H1 (cell line): ENCODE data around the gene COL6A1. TPM values are rescaled to one million over a fixed set of nuclear protein-coding genes. Genes with fewer than 3 reads are reported as not detected.

ENCODE experiments used
- CTCF ChIA-PET: fragments of 300-600 bp; sonication (Branson Sonifier 250); formaldehyde crosslinking; loops from one replicate; lab custom pipeline; 2021; ENCODE audit not compliant: partially characterized antibody; lab: Charles Lee
- POLR2A ChIA-PET: fragments of 300-600 bp; sonication (Branson Sonifier 250); formaldehyde crosslinking; loops from one replicate; lab custom pipeline; 2021; ENCODE audit warnings: inconsistent platforms; ENCODE audit not compliant: partially characterized antibody; lab: Charles Lee
- DNase-seq, 2 experiments: peaks; one replicate each; pipeline versions ENCODE4 v3.0.0 to v3.0.0-alpha.2; 2010 to 2022; ENCODE audit warnings: low spot score in 2 of 2, low read depth in 1 of 2, mixed read lengths in 1 of 2
- FAIRE-seq: peaks from 2 replicates; lab custom pipeline; 2011; peaks lifted over from hg19 to GRCh38; lab: Jason Lieb, UNC
- H2AFZ ChIP-seq: 2 replicates; pipeline ENCODE4 v1.8.1; 2012; ENCODE audit warnings: low read length, inconsistent platforms
- H2AK5ac ChIP-seq: 2 replicates; pipeline ENCODE4 v1.6.1; 2013; ENCODE audit warnings: low read depth, low read length
- H2BK120ac ChIP-seq: replicated peaks from 2 replicates; pipeline ENCODE3; 2013; ENCODE audit warnings: low read depth, low read length, inconsistent platforms
- H2BK12ac ChIP-seq: 2 replicates; pipeline ENCODE4 v1.6.1; 2013; ENCODE audit warnings: low read depth, low read length
- H2BK15ac ChIP-seq: 2 replicates; pipeline ENCODE4 v1.6.1; 2013; ENCODE audit warnings: low read length
- H2BK20ac ChIP-seq: 2 replicates; pipeline ENCODE4 v1.6.1; 2013; ENCODE audit warnings: low read length
- H2BK5ac ChIP-seq: 2 replicates; pipeline ENCODE4 v1.6.1; 2013; ENCODE audit warnings: low read depth, low read length
- H3K14ac ChIP-seq: 2 replicates; pipeline ENCODE4 v1.6.1; 2013; ENCODE audit warnings: inconsistent platforms; ENCODE audit not compliant: insufficient read length
- H3K18ac ChIP-seq: 2 replicates; pipeline ENCODE4 v1.6.1; 2013; ENCODE audit warnings: low read length; ENCODE audit errors: extremely low read depth
- H3K23ac ChIP-seq: 2 replicates; pipeline ENCODE4 v1.6.1; 2013; ENCODE audit warnings: inconsistent platforms; ENCODE audit not compliant: insufficient read length
- H3K23me2 ChIP-seq: 2 replicates; pipeline ENCODE4 v1.6.1; 2013; ENCODE audit warnings: low read depth, low read length
- H3K27ac ChIP-seq: 2 replicates; pipeline ENCODE4 v1.6.1; 2011; ENCODE audit warnings: low read depth, low read length, inconsistent platforms
- H3K27me3 ChIP-seq, 4 experiments: replicated peaks in 1 of 4; 1 replicate in 1 of 4; 2 replicates in 3 of 4; pipeline versions ENCODE4 v1.6.1 to v1.8.1; 2011 to 2013; ENCODE audit warnings: low read length in 3 of 4, mild to moderate bottlenecking in 3 of 4, inconsistent platforms in 2 of 4, mixed read lengths in 2 of 4, moderate library complexity in 1 of 4; ENCODE audit not compliant: control insufficient read depth in 3 of 4, insufficient read depth in 3 of 4; ENCODE audit errors: extremely low read depth in 1 of 4
- H3K36me3 ChIP-seq, 4 experiments: 2 replicates each; pipeline versions ENCODE4 v1.6.1 to v1.8.1; 2011 to 2013; ENCODE audit warnings: mild to moderate bottlenecking in 4 of 4, low read length in 3 of 4, moderate library complexity in 2 of 4, control low read depth in 1 of 4, inconsistent platforms in 1 of 4; ENCODE audit not compliant: insufficient read depth in 4 of 4, control insufficient read depth in 2 of 4
- H3K4ac ChIP-seq: replicated peaks from 2 replicates; pipeline ENCODE3; 2013; ENCODE audit warnings: low read length, low read depth, mixed read lengths, inconsistent platforms; ENCODE audit not compliant: insufficient read length
- H3K4me1 ChIP-seq, 4 experiments: replicated peaks in 1 of 4; 1 replicate in 1 of 4; 2 replicates in 3 of 4; pipeline versions ENCODE4 v1.6.1 to v1.8.1; 2011 to 2013; ENCODE audit warnings: low read length in 3 of 4, inconsistent platforms in 2 of 4, mixed read lengths in 1 of 4; ENCODE audit not compliant: insufficient read depth in 4 of 4, control insufficient read depth in 3 of 4
- H3K4me2 ChIP-seq, 2 experiments: 2 replicates each; pipeline versions ENCODE4 v1.6.1 to v1.8.1; 2011 to 2013; ENCODE audit warnings: low read depth in 2 of 2, low read length in 2 of 2, control low read depth in 1 of 2, inconsistent platforms in 1 of 2, mild to moderate bottlenecking in 1 of 2; ENCODE audit not compliant: insufficient read depth in 1 of 2
- H3K4me3 ChIP-seq, 4 experiments: fragments of 200-600, 300-600 bp in 1 of 4; sonication (generic), shearing (Covaris generic), sonication (Bioruptor Twin) in 1 of 4; 2 replicates each; pipeline versions ENCODE4 v1.5.1 to v1.8.1; 2011 to 2016; ENCODE audit warnings: low read length in 4 of 4, low read depth in 3 of 4, control low read depth in 2 of 4, inconsistent platforms in 2 of 4, mild to moderate bottlenecking in 2 of 4, mixed read lengths in 1 of 4, moderate library complexity in 1 of 4; ENCODE audit not compliant: insufficient read depth in 2 of 4; ENCODE audit errors: extremely low read depth in 1 of 4
- H3K56ac ChIP-seq: replicated peaks from 2 replicates; pipeline ENCODE3; 2013; ENCODE audit warnings: low read depth, mild to moderate bottlenecking, mixed read lengths, low read length, inconsistent platforms; ENCODE audit not compliant: insufficient read length
- H3K79me1 ChIP-seq: 2 replicates; pipeline ENCODE4 v1.6.1; 2013; ENCODE audit warnings: low read depth, low read length, control low read depth
- H3K79me2 ChIP-seq, 2 experiments: 2 replicates each; pipeline versions ENCODE4 v1.6.1 to v1.8.1; 2012 to 2013; ENCODE audit warnings: low read length in 2 of 2, mild to moderate bottlenecking in 2 of 2, inconsistent platforms in 1 of 2; ENCODE audit not compliant: insufficient read depth in 2 of 2, control insufficient read depth in 1 of 2
- H3K9ac ChIP-seq, 4 experiments: replicated peaks in 1 of 4; 1 replicate in 1 of 4; 2 replicates in 3 of 4; pipeline versions ENCODE4 v1.6.1 to v1.8.1; 2011 to 2013; ENCODE audit warnings: low read depth in 3 of 4, low read length in 3 of 4, control low read depth in 2 of 4, mild to moderate bottlenecking in 2 of 4, moderate library complexity in 2 of 4, inconsistent platforms in 1 of 4; ENCODE audit errors: extremely low read depth in 1 of 4
- H3K9me3 ChIP-seq, 2 experiments: 2 replicates each; pipeline versions ENCODE4 v1.6.1 to v1.8.1; 2012 to 2013; ENCODE audit warnings: mild to moderate bottlenecking in 2 of 2, moderate library complexity in 2 of 2, control low read depth in 1 of 2, inconsistent platforms in 1 of 2, low read depth in 1 of 2, low read length in 1 of 2, mixed read lengths in 1 of 2; ENCODE audit not compliant: insufficient read depth in 2 of 2
- H4K20me1 ChIP-seq, 2 experiments: replicated peaks in 1 of 2; 2 replicates each; pipeline versions ENCODE3 to v1.8.1; 2011 to 2013; ENCODE audit warnings: inconsistent platforms in 2 of 2, low read length in 2 of 2, mild to moderate bottlenecking in 1 of 2; ENCODE audit not compliant: insufficient read depth in 2 of 2, control insufficient read depth in 1 of 2
- H4K5ac ChIP-seq: 2 replicates; pipeline ENCODE4 v1.6.1; 2013; ENCODE audit warnings: low read length, low read depth, mixed read lengths, inconsistent platforms; ENCODE audit not compliant: insufficient read length
- H4K8ac ChIP-seq: 2 replicates; pipeline ENCODE4 v1.8.0; 2013; ENCODE audit warnings: mild to moderate bottlenecking, moderate library complexity, low read length, inconsistent platforms; ENCODE audit not compliant: insufficient read depth; ENCODE audit errors: extremely low read depth
- H4K91ac ChIP-seq: replicated peaks from 2 replicates; pipeline ENCODE3; 2013; ENCODE audit warnings: low read length, mixed read lengths, inconsistent platforms; ENCODE audit not compliant: insufficient read length
- BRCA1 ChIP-seq: IDR thresholded peaks from 2 replicates; pipeline ENCODE4 v1.6.1; 2012; ENCODE audit warnings: low read depth, low read length, improper control_type of control experiment
- E2F6 ChIP-seq: IDR thresholded peaks from 2 replicates; pipeline ENCODE4 v1.6.1; 2012; ENCODE audit warnings: inconsistent platforms
- EGR1 ChIP-seq: IDR thresholded peaks from 2 replicates; pipeline ENCODE4 v1.6.1; 2011; ENCODE audit warnings: low read depth, low read length, borderline replicate concordance
- GABPA ChIP-seq: IDR thresholded peaks from 2 replicates; pipeline ENCODE4 v1.6.1; 2011; ENCODE audit warnings: mild to moderate bottlenecking, low read length, moderate library complexity, borderline replicate concordance; ENCODE audit not compliant: insufficient read depth
- MAFK ChIP-seq: IDR thresholded peaks from 2 replicates; pipeline ENCODE4 v1.6.1; 2012; ENCODE audit warnings: low read depth, mild to moderate bottlenecking, improper control_type of control experiment, low read length
- NANOG ChIP-seq: IDR thresholded peaks from 2 replicates; pipeline ENCODE4 v1.6.1; 2011; ENCODE audit warnings: low read length, low read depth, mild to moderate bottlenecking, inconsistent platforms; ENCODE audit not compliant: insufficient read depth, poor library complexity, severe bottlenecking
- NRF1 ChIP-seq: IDR thresholded peaks from 2 replicates; pipeline ENCODE4 v1.6.1; 2011; ENCODE audit warnings: mild to moderate bottlenecking, low read depth, low read length, improper control_type of control experiment
- POLR2A ChIP-seq, 2 experiments: IDR thresholded peaks; 1 replicate in 1 of 2; 2 replicates in 1 of 2; pipeline ENCODE4 v1.6.1; 2011; ENCODE audit warnings: low read depth in 2 of 2, low read length in 2 of 2, mild to moderate bottlenecking in 2 of 2; ENCODE audit errors: control extremely low read depth in 1 of 2
- POU5F1 ChIP-seq: IDR thresholded peaks from 2 replicates; pipeline ENCODE4 v1.6.1; 2011; ENCODE audit warnings: low read depth, mild to moderate bottlenecking, low read length, moderate library complexity
- SP2 ChIP-seq: IDR thresholded peaks from 2 replicates; pipeline ENCODE4 v1.6.1; 2012; ENCODE audit warnings: mild to moderate bottlenecking, low read length, inconsistent platforms
- TEAD4 ChIP-seq: IDR thresholded peaks from 2 replicates; pipeline ENCODE4 v1.6.1; 2012; ENCODE audit warnings: low read depth, low read length, inconsistent platforms, mixed read lengths
- USF2 ChIP-seq: IDR thresholded peaks from 2 replicates; pipeline ENCODE4 v1.6.1; 2011; ENCODE audit warnings: low read length, improper control_type of control experiment
- WGBS, 2 experiments: shearing (Covaris generic) in 1 of 2; methylation state at CpG; one replicate each; pipeline versions ENCODE4 v1.1.6 to v1.1.7; 2013 to 2015; ENCODE audit warnings: low lambda C conversion rate in 2 of 2, mixed read lengths in 2 of 2, inconsistent platforms in 1 of 2, low coverage in 1 of 2, missing lambda C conversion rate in 1 of 2; ENCODE audit not compliant: insufficient replicate concordance in 2 of 2, insufficient coverage in 1 of 2, insufficient read length in 1 of 2; ENCODE audit errors: extremely low coverage in 1 of 2, missing lambda C conversion rate in 1 of 2; 5-methylcytosine and 5-hydroxymethylcytosine counted together
- polyA plus RNA-seq, 7 experiments: library from polyadenylated mRNA; depleted of rRNA in 3 of 7; stranded (reverse) in 5 of 7; unstranded in 2 of 7; fragments of >200 nt in 5 of 7; fragments of 200-250 nt in 2 of 7; gene quantifications; 1 replicate in 5 of 7; 2 replicates in 1 of 7; 4 replicates in 1 of 7; pipeline versions ENCODE4 v1.2.1 to v1.2.3, GENCODE V29; 2011 to 2013; ENCODE audit warnings: missing spikeins in 2 of 7, mixed read lengths in 2 of 7
- total RNA-seq: library from RNA; stranded (reverse); fragmentation: NEBNext Ultra II Directional; extraction: Animal tissue kit (Norgen Biotek cat#: 25700); gene quantifications from 2 replicates; pipeline ENCODE4 v1.2.1, GENCODE V29; 2021
- TF ChIP-seq, protein P1 (sequence below): IDR thresholded peaks from 2 replicates; pipeline ENCODE4 v1.6.1; 2012; ENCODE audit warnings: inconsistent platforms

Gene COL6A1
- total and polyA plus RNA-seq, 2 of the 8 experiments (the other 6 are each of a cell fraction or from before 2014, with no cell fraction given), result 100 to 115 TPM

DNA sequence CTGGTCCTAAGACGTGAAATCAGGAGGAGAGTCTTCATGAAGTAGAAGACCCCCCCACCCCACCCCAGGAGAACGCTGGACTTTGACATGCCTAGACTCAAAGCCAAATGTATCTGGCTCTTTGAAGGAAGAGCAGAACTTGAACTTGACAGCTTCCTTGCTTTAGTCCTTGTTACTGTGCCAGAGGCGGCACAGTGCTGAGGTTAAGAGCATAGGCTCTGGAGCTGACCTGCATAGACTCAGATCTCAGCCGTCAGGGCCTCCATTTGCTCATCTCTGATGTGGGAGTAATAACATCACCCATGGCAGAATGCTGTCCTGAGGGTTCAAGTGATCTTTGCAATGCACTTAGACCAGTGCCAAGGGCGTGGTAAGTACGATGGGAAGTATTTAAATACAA, 39.0 kb downstream of the COL6A1 start:
- peaks cover 0 to 2% (median 0%) of the 10 kb centered on the region in 4 experiments; a peak in 2 of 7 replicates for H3K4me1 ChIP-seq
- no peak overlapping the region for H2AK5ac ChIP-seq
- ChIA-PET CTCF (interaction anchor here (1.0 to 1.3 kb wide), 2 partner anchors 11 to 18 kb away, joined by 3 to 4 read pairs; no protein-coding TSS in a partner anchor), POLR2A (no interaction called here)
- H2AFZ ChIP-seq, result no peak overlapping the region
- DNase-seq (no peak), FAIRE-seq (no peak)
- no peaks in the 10 kb centered on the region for H3K9me3 ChIP-seq
- H2BK20ac ChIP-seq, result no peak overlapping the region
- H4K91ac ChIP-seq, result no peak overlapping the region
- no peaks in the 10 kb centered on the region for H3K79me2 ChIP-seq
- no peaks in the 10 kb centered on the region for H3K23me2 ChIP-seq
- H3K4me2 ChIP-seq, result no peak overlapping the region
- H3K4me3 ChIP-seq, result no peak overlapping the region
- no peaks in the 10 kb centered on the region for H4K20me1 ChIP-seq
- no peak overlapping the region for H3K18ac ChIP-seq
- no peak overlapping the region for H3K9ac ChIP-seq
- no peak overlapping the region for H3K14ac ChIP-seq
- H2BK12ac ChIP-seq, result no peak overlapping the region
- no peak overlapping the region for H3K56ac ChIP-seq
- no peak overlapping the region for H3K23ac ChIP-seq
- H2BK5ac ChIP-seq, result no peak overlapping the region
- H4K5ac ChIP-seq, result no peak overlapping the region
- no peak overlapping the region for H3K27ac ChIP-seq
- no peaks in the 10 kb centered on the region for H3K36me3 ChIP-seq
- no peak overlapping the region for H3K4ac ChIP-seq
- no peak overlapping the region for H2BK15ac ChIP-seq
- 0 out of 7 replicates have a peak, but pooled peaks cover 0 to 2% (median 0%) of the 10 kb centered on the region in 4 experiments for H3K27me3 ChIP-seq
- no peak overlapping the region; the same call in 1 of the 2 replicates for H4K8ac ChIP-seq
- no peak overlapping the region for H2BK120ac ChIP-seq
- H3K79me1 ChIP-seq, result no peaks in the 10 kb centered on the region
- 91% methylated on average over 6 of the region's 6 CpGs; no CpG with 5 or more reads in 1 of the 2 experiments for WGBS, 2 experiments
- no peak for TF ChIP-seq E2F6
- no peak for TF ChIP-seq TEAD4
- TF ChIP-seq GABPA, result no peak
- no peak for TF ChIP-seq USF2
- no peak for TF ChIP-seq NRF1
- TF ChIP-seq, protein P1, sequence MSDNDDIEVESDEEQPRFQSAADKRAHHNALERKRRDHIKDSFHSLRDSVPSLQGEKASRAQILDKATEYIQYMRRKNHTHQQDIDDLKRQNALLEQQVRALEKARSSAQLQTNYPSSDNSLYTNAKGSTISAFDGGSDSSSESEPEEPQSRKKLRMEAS, result no peak
- TF ChIP-seq POLR2A (IDR thresholded peaks at IDR 0.05; ENCODE audit: control extremely low read depth in 1 of 2, low read depth in 2 of 2, low read length in 2 of 2), result no peak
- no peak for TF ChIP-seq BRCA1
- no peak for TF ChIP-seq NANOG
- no peak for TF ChIP-seq EGR1
- no peak for TF ChIP-seq SP2
- no peak for TF ChIP-seq MAFK
- no peak for TF ChIP-seq POU5F1
